KOPT-K1 (cell line): ENCODE measurements around the gene SLC6A6.
A peak's percentile ranks its signal among the peaks of the same experiment; 100 is the strongest.
"Not testable (repeated sequence)": the region's sequence is repeated elsewhere in the genome, so short reads cannot be mapped to it uniquely, and the experiment has no call there.

Source experiments
- H3K27ac ChIP-seq: fragments of 200-600 bp; sonication (generic); 2 replicates; pipeline ENCODE4 v1.5.1; 2016; ENCODE audit warnings: antibody characterized with exemption, mild to moderate bottlenecking, low read depth, low read length; ENCODE audit not compliant: poor library complexity, severe bottlenecking
- H3K36me3 ChIP-seq: fragments of 200-600 bp; sonication (generic); 2 replicates; pipeline ENCODE4 v1.5.1; 2017; ENCODE audit warnings: antibody characterized with exemption, mild to moderate bottlenecking, low read length, moderate library complexity; ENCODE audit not compliant: insufficient read depth
- H3K9me3 ChIP-seq: fragments of 200-600 bp; sonication (generic); 2 replicates; pipeline ENCODE4 v1.5.1; 2017; ENCODE audit warnings: antibody characterized with exemption, low read length, mild to moderate bottlenecking; ENCODE audit not compliant: insufficient read depth, poor library complexity, severe bottlenecking

The SLC6A6 gene

DNA sequence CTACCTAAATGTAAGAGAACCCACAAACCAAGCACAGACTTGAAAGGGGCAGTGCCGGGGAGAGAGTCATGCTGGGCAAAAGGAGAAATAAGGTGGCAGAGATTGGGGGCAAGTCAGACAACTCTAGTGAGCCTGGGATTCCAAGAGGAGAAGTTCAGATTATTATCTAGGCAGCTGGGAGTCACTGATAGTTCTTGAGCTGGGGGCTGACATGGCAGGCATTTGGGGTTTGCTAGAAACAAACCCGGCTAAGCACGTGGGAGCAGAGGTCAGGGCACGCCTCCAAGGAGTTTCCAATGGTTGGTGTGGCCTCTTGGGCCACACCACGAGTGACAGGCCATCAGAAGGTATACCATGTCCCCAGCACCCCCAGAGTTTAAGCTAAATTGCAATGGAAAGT lies 27.6 kb downstream of the SLC6A6 start:
- H3K9me3 ChIP-seq = no peaks in the 10 kb centered on the region
- H3K36me3 ChIP-seq = no peaks in the 10 kb centered on the region
- peak overlapping the region; percentile 88 for H3K27ac ChIP-seq

DNA sequence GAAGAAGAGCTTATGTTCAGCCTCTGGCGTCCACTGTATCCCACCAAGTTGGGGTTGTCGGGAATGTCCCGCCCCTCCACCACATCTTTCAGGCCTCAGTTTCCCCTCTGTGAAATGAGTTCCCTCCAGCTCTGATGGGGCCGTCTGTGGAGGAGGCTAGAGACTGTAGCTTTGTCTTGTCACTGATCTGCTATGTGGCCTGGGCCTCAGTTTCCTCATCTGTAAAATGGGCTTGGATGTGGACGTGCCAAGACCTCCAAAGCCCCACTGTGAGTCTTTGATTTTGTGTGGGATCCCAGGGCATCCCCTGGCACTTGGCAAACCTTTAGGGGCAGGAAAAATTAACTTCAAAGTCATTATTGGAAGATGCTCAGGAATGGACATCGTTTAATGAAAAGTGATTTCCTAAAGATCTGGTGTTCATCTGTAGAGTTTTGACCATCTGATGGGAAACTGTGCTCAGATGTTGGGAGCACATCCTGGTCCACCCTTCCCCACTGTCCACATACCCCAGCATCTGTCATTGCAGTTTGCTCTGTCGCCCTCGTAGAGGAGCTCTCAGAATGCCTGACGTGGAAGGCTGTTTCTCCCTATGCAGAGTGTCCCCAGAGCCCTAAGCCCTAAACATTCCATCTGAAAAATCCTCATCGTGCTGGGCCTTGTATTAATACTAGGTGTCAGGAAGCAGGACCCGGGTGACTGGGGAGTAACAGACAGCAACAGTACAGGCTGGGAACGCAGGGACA lies 28.5 kb downstream of the SLC6A6 start:
- no peaks in the 10 kb centered on the region for H3K36me3 ChIP-seq
- no peaks in the 10 kb centered on the region for H3K9me3 ChIP-seq
- H3K27ac ChIP-seq = peak overlapping the region; percentile 88

DNA sequence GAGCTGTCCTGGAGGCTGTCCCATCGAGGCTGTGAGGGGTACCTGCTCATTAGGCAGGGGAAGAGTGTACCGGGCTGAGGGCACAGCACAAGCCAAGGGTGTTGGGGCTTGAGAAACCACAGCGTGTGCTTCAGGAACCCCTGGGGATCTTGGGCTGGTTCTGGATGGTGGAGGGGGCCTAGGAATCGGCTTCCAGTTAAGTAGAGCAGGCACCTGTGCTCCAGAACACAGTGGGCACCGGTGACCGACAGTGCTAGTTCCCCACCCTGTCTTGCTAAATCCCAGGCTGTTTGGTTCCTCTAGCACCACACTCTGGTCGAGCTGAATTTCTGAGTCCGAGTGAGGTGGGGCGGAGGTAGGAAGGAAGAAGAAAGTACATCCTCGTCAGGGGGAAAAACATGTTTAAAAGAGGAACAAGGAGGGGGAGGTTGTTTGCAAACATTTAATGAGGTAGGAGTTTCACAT lies 29.1 kb downstream of the SLC6A6 start:
- Histone ChIP-seq H3K9me3 (no peaks in the 10 kb centered on the region), H3K27ac (peak overlapping the region; percentile 88), H3K36me3 (no peaks in the 10 kb centered on the region)

DNA sequence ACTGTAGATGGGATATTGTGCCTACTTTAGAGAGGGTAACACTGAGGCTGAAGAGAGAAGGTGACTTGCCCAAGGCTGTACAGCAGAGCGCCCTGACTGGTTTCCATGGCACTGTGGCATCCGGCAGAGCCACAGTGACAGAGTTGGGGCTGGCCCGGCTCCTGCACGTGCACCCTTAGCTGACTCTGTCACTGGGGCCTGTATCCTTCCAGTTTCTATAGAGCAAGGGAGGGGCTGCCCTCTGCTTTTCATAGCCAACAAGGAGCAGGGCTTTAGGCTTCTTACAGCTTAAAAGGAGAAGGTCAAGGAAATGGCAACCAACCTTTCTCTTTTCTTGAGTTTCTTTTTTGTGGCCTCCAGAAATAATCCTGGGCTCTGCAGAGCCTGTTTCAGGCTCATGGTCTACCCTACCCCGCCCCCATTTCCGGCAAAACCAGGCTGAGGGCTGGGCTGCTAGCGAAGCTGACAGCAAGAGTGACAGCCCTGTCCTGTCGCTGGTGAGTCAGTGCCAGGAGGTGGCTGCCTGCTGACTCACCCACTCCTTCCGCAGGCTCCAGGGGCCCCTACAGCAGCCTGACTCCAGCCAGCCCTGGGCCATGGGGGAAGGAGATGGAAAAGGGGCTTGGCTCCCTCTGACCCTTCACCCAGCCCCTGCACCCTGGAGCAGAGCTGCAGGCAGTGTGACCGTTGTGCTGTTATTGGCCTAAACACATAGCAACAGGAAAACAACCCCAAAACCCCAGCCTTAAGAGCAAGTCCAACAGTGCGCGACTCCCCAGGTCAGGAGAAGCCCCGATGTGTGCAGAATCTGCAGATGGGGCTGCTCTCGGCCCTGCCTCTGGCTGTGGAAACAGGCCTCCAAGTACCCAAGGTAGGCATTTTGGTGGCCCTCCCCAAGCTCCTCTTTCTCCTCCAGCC lies 29.8 kb downstream of the SLC6A6 start:
- H3K36me3 ChIP-seq = no peaks in the 10 kb centered on the region
- no peaks in the 10 kb centered on the region for H3K9me3 ChIP-seq
- peak overlapping the region; percentile 88 for H3K27ac ChIP-seq

DNA sequence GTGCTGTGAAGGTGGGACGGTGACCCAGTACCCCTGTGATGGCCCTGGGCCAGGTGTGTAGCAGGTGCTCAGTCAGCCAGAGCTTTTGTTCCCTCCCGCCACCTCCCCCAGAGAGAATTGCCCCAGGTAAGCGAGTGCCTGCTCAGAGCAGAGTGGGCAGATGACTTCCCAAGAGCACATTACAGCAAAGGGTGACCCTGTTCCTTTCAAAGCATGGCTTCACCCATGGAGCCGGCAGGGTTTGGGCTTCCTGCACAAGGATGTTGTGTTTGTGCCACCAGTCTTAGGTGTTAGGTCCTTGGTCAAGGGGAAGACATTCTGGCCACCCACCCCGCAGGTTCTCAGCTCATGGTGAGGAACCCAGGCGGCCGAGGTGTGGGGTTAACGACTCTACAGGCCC lies 30.7 kb downstream of the SLC6A6 start:
- Histone ChIP-seq H3K36me3 (no peaks in the 10 kb centered on the region), H3K27ac (peak overlapping the region; percentile 88), H3K9me3 (no peaks in the 10 kb centered on the region)

DNA sequence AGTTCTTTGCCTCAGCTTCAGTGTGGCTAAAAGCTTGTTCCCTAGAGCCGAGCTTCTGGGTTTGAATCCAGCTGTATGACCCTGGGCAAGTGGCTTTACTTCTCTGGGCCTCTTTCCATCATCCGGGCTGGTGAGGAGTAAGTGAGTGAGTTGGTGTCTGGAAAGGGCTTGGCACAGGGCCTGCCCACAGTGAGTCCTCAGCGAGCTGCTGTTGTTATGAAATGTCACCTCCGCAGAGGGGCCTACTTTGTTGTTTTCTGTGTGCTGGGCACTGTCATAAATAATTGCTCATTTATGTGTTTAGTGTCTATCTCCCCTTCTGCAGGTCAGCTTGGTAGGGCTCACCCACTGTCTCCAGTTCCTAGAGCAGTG lies 31.7 kb downstream of the SLC6A6 start:
- no peaks in the 10 kb centered on the region for H3K9me3 ChIP-seq
- peak overlapping the region; percentile 88 for H3K27ac ChIP-seq
- no peaks in the 10 kb centered on the region for H3K36me3 ChIP-seq

- H3K27ac ChIP-seq = peak overlapping the region; percentile 88
- no peaks in the 10 kb centered on the region for H3K36me3 ChIP-seq
- no peaks in the 10 kb centered on the region for H3K9me3 ChIP-seq
Measured at GRCh38 chr3:14434498-14435151, 32.2 kb downstream of the SLC6A6 start.

- H3K27ac ChIP-seq = no peak overlapping the region
- no peaks in the 10 kb centered on the region for H3K36me3 ChIP-seq
- no peaks in the 10 kb centered on the region for H3K9me3 ChIP-seq
Measured at GRCh38 chr3:14435175-14436014, 33.0 kb downstream of the SLC6A6 start.

- Histone ChIP-seq H3K27ac (no peak overlapping the region), H3K9me3 (no peaks in the 10 kb centered on the region), H3K36me3 (no peaks in the 10 kb centered on the region)
Measured at GRCh38 chr3:14436954-14437281, 34.5 kb downstream of the SLC6A6 start.

GRCh38 chr3:14437705-14438104 lies 35.3 kb downstream of the SLC6A6 start:
- not testable (repeated sequence) for H3K27ac ChIP-seq, H3K36me3 ChIP-seq, H3K9me3 ChIP-seq

DNA sequence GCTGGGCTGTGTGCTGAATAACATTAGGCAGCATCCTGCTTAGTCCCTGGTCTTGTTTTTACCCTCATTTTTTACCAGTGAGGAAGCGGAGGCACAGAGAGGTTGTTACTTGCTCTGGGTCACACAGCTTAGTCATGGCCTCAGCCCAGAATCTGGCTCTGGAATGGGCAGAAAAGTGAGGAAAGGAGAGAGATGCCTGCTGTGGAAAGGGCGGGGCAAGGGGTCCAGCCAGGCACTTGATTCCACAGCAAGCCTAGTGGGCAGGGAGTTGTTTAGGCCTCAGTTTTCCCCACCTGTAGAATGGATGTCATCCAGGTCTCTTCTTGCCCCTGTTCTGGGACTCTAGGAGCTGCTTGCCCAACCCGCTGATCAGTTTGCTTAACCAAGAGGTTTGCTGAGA lies 35.9 kb downstream of the SLC6A6 start:
- Histone ChIP-seq H3K27ac (no peak overlapping the region), H3K9me3 (no peaks in the 10 kb centered on the region)

GRCh38 chr3:14438929-14439328 lies 36.5 kb downstream of the SLC6A6 start:
- Histone ChIP-seq H3K36me3 (peaks cover 8% of the 10 kb centered on the region; the same call in 1 of the 2 replicates), H3K27ac (no peak overlapping the region), H3K9me3 (no peaks in the 10 kb centered on the region)

More for the DNA sequence above, 35.9 kb downstream of the SLC6A6 start:
- peaks cover 1% of the 10 kb centered on the region; the same call in 1 of the 2 replicates for H3K36me3 ChIP-seq

- Histone ChIP-seq H3K9me3 (no peaks in the 10 kb centered on the region), H3K27ac (no peak overlapping the region), H3K36me3 (peaks cover 15% of the 10 kb centered on the region; the same call in 1 of the 2 replicates)
Measured at GRCh38 chr3:14439501-14440167, 37.2 kb downstream of the SLC6A6 start.

- no peak overlapping the region for H3K27ac ChIP-seq
- H3K36me3 ChIP-seq = peaks cover 20% of the 10 kb centered on the region; the same call in 1 of the 2 replicates
- H3K9me3 ChIP-seq = no peaks in the 10 kb centered on the region
Measured at GRCh38 chr3:14440168-14440518, 37.7 kb downstream of the SLC6A6 start.
